Measurements from ENCODE around the gene TAMALIN.
"Not testable (repeated sequence)": the region's sequence is repeated elsewhere in the genome, so short reads cannot be mapped to it uniquely, and the experiment has no call there.

TAMALIN gene

DNA sequence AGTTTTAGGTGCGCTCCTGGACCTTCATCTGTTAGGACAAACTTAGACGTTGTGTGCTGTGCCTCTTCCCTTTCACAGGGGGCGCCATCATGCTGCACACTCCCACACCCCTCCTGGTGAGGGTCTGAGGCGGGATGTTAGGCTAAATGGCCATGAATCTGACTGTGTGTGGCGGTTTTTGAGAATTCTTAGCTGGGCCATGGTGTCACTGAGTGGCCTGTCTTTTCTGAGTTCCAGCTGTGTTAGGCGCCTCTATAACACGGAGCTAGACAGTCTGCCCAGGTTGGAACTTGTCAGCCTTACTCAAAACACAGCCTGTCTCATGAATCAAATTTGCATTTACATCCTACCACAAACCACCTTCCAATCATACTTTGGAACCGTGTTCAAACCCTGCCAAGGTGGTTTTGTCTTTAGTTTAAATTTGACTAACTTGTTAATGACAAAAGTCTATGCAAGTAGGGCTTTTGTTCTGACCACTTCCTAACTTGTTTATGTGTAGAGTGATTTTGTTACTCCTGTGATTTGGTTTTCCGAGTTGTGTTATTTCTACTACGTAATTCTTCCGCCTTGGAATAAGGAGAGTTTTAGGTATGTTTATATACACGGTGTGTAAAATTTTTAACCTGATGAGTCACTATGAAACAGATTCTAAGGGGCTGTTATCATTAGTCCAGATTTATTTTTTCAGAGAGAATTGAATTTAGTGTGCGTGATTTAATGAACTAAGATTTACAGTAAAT, 35.7 kb upstream of the TAMALIN start:
- TF ChIP-seq TAF1 (IDR thresholded peaks at IDR 0.05; ENCODE audit: low read depth, low read length) (no peak), POU2F2 (IDR thresholded peaks at IDR 0.05; ENCODE audit: low read depth, low read length) (peak; percentile 99), PAX5 (IDR thresholded peaks at IDR 0.05; ENCODE audit: insufficient read depth, low read length, severe bottlenecking) (peak; percentile 6), POLR2A (IDR thresholded peaks at IDR 0.05; ENCODE audit: low read depth, low read length) (no peak), POLR2AphosphoS5 (IDR thresholded peaks at IDR 0.05; ENCODE audit: low read depth, low read length) (no peak), SPI1 (IDR thresholded peaks at IDR 0.05; ENCODE audit: low read depth, low read length) (no peak)
- peak; percentile 91 for FAIRE-seq
- peak; percentile 52 for DNase-seq (ENCODE audit: insufficient read length, low spot score)

DNA sequence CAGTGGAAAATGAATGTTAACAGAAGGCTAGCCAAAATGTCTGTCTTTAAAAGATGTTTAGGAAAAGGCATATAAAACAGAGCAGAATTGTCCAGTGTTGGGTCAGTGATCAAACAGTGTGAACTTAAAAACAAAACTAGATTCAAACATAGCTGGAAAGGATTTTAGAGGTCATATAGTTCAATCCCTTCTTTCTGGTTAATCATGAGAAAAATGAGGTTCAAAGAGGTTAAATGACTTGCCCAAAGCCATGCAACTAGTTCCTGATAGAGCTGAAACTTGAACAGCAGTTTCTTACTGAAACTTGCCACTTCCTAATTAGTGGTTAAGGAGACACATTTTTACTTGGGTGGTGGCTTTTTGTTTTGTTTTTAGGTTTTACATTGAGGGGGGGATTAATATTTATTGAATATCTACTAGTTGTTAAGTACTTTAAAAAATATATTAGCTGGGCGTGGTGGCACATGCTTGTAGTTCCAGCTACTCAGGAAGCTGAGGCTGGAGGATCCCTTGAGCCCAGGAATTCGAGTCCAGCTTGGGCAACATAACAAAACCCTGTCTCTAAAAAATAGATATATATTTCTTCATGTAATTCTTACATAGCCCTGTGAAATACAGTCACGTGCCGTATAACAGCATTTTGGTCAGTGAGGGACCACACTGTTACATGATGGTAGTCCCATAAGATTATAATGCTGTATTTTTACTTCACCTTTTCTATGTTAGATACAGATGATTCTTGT, 34.9 kb upstream of the TAMALIN start:
- TF ChIP-seq SPI1 (IDR thresholded peaks at IDR 0.05; ENCODE audit: low read depth, low read length) (peak; percentile 81), PAX5 (IDR thresholded peaks at IDR 0.05; ENCODE audit: insufficient read depth, low read length, severe bottlenecking) (no peak)
- DNase-seq (ENCODE audit: insufficient read length, low spot score): no peak
- no peak for FAIRE-seq

DNA sequence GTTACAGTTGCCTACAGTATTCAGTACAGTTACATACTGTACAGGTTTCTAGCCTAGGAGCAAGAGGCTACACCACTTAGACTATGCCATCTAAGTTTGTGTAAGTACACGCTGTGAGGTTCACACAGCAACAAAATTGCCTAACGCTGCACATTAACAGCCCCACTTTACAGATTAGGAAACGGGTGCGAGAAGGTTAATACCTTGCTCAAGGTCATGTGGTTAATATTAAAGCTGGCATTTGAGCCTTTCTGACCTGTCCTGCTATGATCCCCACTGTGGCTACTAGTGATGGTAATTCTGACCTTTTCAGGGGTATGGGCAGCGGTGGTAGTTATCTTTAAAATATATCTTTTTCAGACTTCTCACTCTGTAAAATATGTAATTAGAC, 34.3 kb upstream of the TAMALIN start:
- DNase-seq (ENCODE audit: insufficient read length, low spot score) (no peak), FAIRE-seq (peak; percentile 56)
- TF ChIP-seq SPI1 (IDR thresholded peaks at IDR 0.05; ENCODE audit: low read depth, low read length): no peak
- TF ChIP-seq POLR2AphosphoS5 (IDR thresholded peaks at IDR 0.05; ENCODE audit: low read depth, low read length): no peak
- TF ChIP-seq PAX5 (IDR thresholded peaks at IDR 0.05; ENCODE audit: insufficient read depth, low read length, severe bottlenecking): no peak

- no peak for TF ChIP-seq PAX5 (IDR thresholded peaks at IDR 0.05; ENCODE audit: insufficient read depth, low read length, severe bottlenecking)
- no peak for TF ChIP-seq POLR2A (IDR thresholded peaks at IDR 0.05; ENCODE audit: low read depth, low read length)
- peak; percentile 14; the same call in 1 of the 2 replicates for TF ChIP-seq SPI1 (IDR thresholded peaks at IDR 0.05; ENCODE audit: low read depth, low read length)
- FAIRE-seq: no peak
- no peak for DNase-seq (ENCODE audit: insufficient read length, low spot score)
These were observed 33.9 kb upstream of the TAMALIN start for GRCh38 chr12:51972849-51973273.

DNA sequence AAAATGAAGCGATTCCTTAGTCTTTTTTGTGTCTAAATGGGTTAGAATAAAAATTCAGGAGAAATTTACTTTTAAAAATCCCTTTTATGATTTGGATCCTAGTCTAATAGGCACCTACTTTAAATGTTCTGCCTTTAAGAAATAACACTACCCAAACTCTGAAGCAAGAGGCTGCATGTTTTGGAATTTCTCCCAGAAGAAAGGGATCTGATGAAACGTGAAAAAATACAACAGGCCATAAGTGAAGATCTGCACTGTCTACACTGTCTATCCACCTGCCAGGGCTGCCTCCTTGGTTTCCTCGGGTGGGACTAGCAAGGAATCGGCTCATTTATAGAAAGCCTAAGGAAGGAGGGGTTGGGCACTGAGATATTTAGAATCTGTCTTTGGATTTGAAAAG, 33.2 kb upstream of the TAMALIN start:
- TF ChIP-seq PAX5 (IDR thresholded peaks at IDR 0.05; ENCODE audit: insufficient read depth, low read length, severe bottlenecking): no peak
- FAIRE-seq (no peak), DNase-seq (ENCODE audit: insufficient read length, low spot score) (no peak)

GRCh38 chr12:51974646-51975045, 32.1 kb upstream of the TAMALIN start:
- FAIRE-seq (peak; percentile 52), DNase-seq (ENCODE audit: insufficient read length, low spot score) (no peak)
- TF ChIP-seq POU2F2 (IDR thresholded peaks at IDR 0.05; ENCODE audit: low read depth, low read length) (peak; percentile 61; the same call in 1 of the 2 replicates), TAF1 (IDR thresholded peaks at IDR 0.05; ENCODE audit: low read depth, low read length) (no peak), PAX5 (IDR thresholded peaks at IDR 0.05; ENCODE audit: insufficient read depth, low read length, severe bottlenecking) (no peak), POLR2A (IDR thresholded peaks at IDR 0.05; ENCODE audit: low read depth, low read length) (no peak), POLR2AphosphoS5 (IDR thresholded peaks at IDR 0.05; ENCODE audit: low read depth, low read length) (no peak), SPI1 (IDR thresholded peaks at IDR 0.05; ENCODE audit: low read depth, low read length) (no peak)

- TF ChIP-seq POLR2AphosphoS5 (IDR thresholded peaks at IDR 0.05; ENCODE audit: low read depth, low read length): no peak
- TF ChIP-seq PAX5 (IDR thresholded peaks at IDR 0.05; ENCODE audit: insufficient read depth, low read length, severe bottlenecking): no peak
- no peak for TF ChIP-seq POU2F2 (IDR thresholded peaks at IDR 0.05; ENCODE audit: low read depth, low read length)
- TF ChIP-seq SPI1 (IDR thresholded peaks at IDR 0.05; ENCODE audit: low read depth, low read length): no peak
- TF ChIP-seq POLR2A (IDR thresholded peaks at IDR 0.05; ENCODE audit: low read depth, low read length): no peak
- no peak for TF ChIP-seq TAF1 (IDR thresholded peaks at IDR 0.05; ENCODE audit: low read depth, low read length)
- FAIRE-seq (no peak), DNase-seq (ENCODE audit: insufficient read length, low spot score) (no peak)
These were observed 31.6 kb upstream of the TAMALIN start for GRCh38 chr12:51975196-51975595.

DNA sequence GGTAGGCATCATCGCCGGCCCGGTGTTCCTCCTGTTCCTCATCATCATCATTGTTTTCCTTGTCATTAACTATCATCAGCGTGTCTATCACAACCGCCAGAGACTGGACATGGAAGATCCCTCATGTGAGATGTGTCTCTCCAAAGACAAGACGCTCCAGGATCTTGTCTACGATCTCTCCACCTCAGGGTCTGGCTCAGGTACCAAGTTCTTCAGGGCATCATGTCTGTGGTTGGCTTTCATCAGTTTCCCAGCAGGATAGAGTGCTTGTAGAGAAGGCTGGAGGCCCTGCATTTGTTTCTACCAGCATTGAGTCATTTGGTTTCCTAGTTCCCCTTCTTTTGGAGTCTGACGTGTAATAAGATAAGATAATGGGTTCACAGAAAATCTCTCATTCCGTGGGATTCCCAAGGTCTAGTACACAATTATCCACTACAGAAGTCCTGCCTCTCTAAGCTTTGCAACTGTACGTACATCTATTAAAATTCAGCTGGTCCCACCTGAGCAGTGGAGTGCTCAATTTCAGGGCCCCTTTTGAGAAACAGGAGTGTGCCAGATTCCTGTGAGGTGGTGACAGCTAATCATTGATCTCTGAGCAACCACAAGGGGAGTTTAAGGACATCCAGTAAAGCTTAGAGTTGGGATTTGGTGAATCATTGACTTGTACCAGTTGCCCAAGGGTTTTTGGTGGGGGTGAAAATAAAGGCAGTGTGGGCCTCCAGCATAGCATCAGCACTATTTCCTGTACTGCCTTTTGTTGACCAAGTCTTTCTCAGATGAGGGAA, 30.2 kb upstream of the TAMALIN start:
- DNase-seq (ENCODE audit: insufficient read length, low spot score) (no peak), FAIRE-seq (no peak)
- no peak for TF ChIP-seq POLR2AphosphoS5 (IDR thresholded peaks at IDR 0.05; ENCODE audit: low read depth, low read length)
- TF ChIP-seq POLR2A (IDR thresholded peaks at IDR 0.05; ENCODE audit: low read depth, low read length): no peak
- TF ChIP-seq SPI1 (IDR thresholded peaks at IDR 0.05; ENCODE audit: low read depth, low read length): peak; percentile 64
- TF ChIP-seq POU2F2 (IDR thresholded peaks at IDR 0.05; ENCODE audit: low read depth, low read length): no peak
- no peak for TF ChIP-seq TAF1 (IDR thresholded peaks at IDR 0.05; ENCODE audit: low read depth, low read length)
- no peak for TF ChIP-seq PAX5 (IDR thresholded peaks at IDR 0.05; ENCODE audit: insufficient read depth, low read length, severe bottlenecking)

- no peak for DNase-seq (ENCODE audit: insufficient read length, low spot score)
- TF ChIP-seq POLR2A (IDR thresholded peaks at IDR 0.05; ENCODE audit: low read depth, low read length) (no peak), PAX5 (IDR thresholded peaks at IDR 0.05; ENCODE audit: insufficient read depth, low read length, severe bottlenecking) (no peak), POU2F2 (IDR thresholded peaks at IDR 0.05; ENCODE audit: low read depth, low read length) (no peak), TAF1 (IDR thresholded peaks at IDR 0.05; ENCODE audit: low read depth, low read length) (no peak), POLR2AphosphoS5 (IDR thresholded peaks at IDR 0.05; ENCODE audit: low read depth, low read length) (no peak), SPI1 (IDR thresholded peaks at IDR 0.05; ENCODE audit: low read depth, low read length) (no peak)
- no peak for FAIRE-seq
These were observed 29.4 kb upstream of the TAMALIN start for GRCh38 chr12:51977320-51977753.

- not testable (repeated sequence) for FAIRE-seq; DNase-seq (ENCODE audit: insufficient read length, low spot score)
These were observed 27.4 kb upstream of the TAMALIN start for GRCh38 chr12:51979306-51979705.

Measured in GM12891 (cell line).